ENCODE measurements around the gene MBTPS1.
A peak's percentile ranks its signal among the peaks of the same experiment; 100 is the strongest.
"Not testable (repeated sequence)": the region's sequence is repeated elsewhere in the genome, so short reads cannot be mapped to it uniquely, and the experiment has no call there.

Gene MBTPS1

GRCh38 chr16:84136331-84137125 is 19.8 kb upstream of the MBTPS1 start:
- DNase-seq, result no peak

GRCh38 chr16:84132527-84133285 is 16.0 kb upstream of the MBTPS1 start:
- DNase-seq, result no peak

- DNase-seq, result no peak
Observed at GRCh38 chr16:84131117-84131516, 14.4 kb upstream of the MBTPS1 start.

- DNase-seq, result no peak
Observed at GRCh38 chr16:84124257-84125073, 7.7 kb upstream of the MBTPS1 start.

- no peak for DNase-seq
Observed at GRCh38 chr16:84121007-84121406, 4.3 kb upstream of the MBTPS1 start.

- DNase-seq, result no peak
Observed at GRCh38 chr16:84120023-84120422, 3.3 kb upstream of the MBTPS1 start.

GRCh38 chr16:84119368-84119767 is 2.6 kb upstream of the MBTPS1 start:
- DNase-seq, result no peak

- not testable (repeated sequence) for DNase-seq
Observed at GRCh38 chr16:84118315-84118714, 1.6 kb upstream of the MBTPS1 start.

- DNase-seq, result peak; percentile 35
Observed at GRCh38 chr16:84117494-84117843, 727 bp upstream of the MBTPS1 start.

GRCh38 chr16:84115919-84116719 is 623 bp downstream of the MBTPS1 start:
- DNase-seq, result no peak

GRCh38 chr16:84111949-84112348 is 4.8 kb downstream of the MBTPS1 start:
- not testable (repeated sequence) for DNase-seq

- DNase-seq, result no peak
Observed at GRCh38 chr16:84111525-84111924, 5.2 kb downstream of the MBTPS1 start.

GRCh38 chr16:84110527-84110926 is 6.2 kb downstream of the MBTPS1 start:
- DNase-seq, result no peak

GRCh38 chr16:84109598-84110335 is 7.0 kb downstream of the MBTPS1 start:
- DNase-seq, result no peak

- no peak for DNase-seq
Observed at GRCh38 chr16:84107921-84108320, 8.8 kb downstream of the MBTPS1 start.

- DNase-seq, result no peak
Observed at GRCh38 chr16:84105948-84106740, 10.6 kb downstream of the MBTPS1 start.

GRCh38 chr16:84105301-84105815 is 11.4 kb downstream of the MBTPS1 start:
- no peak for DNase-seq

- no peak for DNase-seq
Observed at GRCh38 chr16:84104231-84104630, 12.5 kb downstream of the MBTPS1 start.

- no peak for DNase-seq
Observed at GRCh38 chr16:84103678-84104077, 13.1 kb downstream of the MBTPS1 start.

- DNase-seq, result no peak
Observed at GRCh38 chr16:84098939-84099338, 17.8 kb downstream of the MBTPS1 start.
